HUDEP-2 (cell line): ENCODE data around the gene ATG9B.
"Not testable (repeated sequence)": the region's sequence is repeated elsewhere in the genome, so short reads cannot be mapped to it uniquely, and the experiment has no call there.

Experiments used
- DNase-seq, 76 experiments: peaks; one replicate each; lab custom pipeline; 2025; ENCODE audit not compliant: unreplicated experiment in 76 of 76; lab: John Stamatoyannopoulos, UW

The ATG9B gene

GRCh38 chr7:151058781-151059366 is 34.6 kb upstream of the ATG9B start:
- peak in 6 of 76 experiments; percentile 17 to 51 (median 28) for DNase-seq

- DNase-seq: peak in 75 of 76 experiments; percentile 72 to 99 (median 96)
These were observed 33.9 kb upstream of the ATG9B start for GRCh38 chr7:151057989-151058780.

- DNase-seq: peak in 1 of 76 experiments; percentile 91
These were observed 33.3 kb upstream of the ATG9B start, which contains the start of gene CDK5 for GRCh38 chr7:151057506-151057988. Gene CDK5 (minus strand): TSS chr7:151057897. CDS start chr7:151057848, 49 bp downstream.

GRCh38 chr7:151056666-151057505 is 32.6 kb upstream of the ATG9B start:
- no peak for DNase-seq

GRCh38 chr7:151056283-151056665 is 32.0 kb upstream of the ATG9B start:
- DNase-seq: no peak

GRCh38 chr7:151053751-151054150 is 29.5 kb upstream of the ATG9B start:
- no peak for DNase-seq

DNA sequence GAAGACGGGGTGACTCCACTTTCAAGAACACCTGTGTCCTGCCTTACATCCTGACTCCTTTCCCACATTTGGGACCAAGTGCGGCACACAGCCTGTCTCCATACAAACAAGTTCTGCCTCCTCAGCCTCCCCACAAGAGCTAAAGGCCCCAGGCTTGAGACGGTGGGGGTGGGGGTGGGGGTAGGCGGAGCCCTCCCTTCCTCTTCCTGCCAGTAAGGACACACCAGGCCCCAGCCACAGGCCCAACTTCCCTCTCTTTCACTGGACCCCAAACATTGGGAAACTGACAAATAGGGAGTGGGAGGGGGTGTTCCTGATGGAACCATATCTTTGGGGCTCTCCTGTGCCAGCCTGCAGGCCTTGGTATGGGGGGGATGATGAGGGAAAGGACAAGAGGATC is 28.8 kb upstream of the ATG9B start:
- no peak for DNase-seq

DNA sequence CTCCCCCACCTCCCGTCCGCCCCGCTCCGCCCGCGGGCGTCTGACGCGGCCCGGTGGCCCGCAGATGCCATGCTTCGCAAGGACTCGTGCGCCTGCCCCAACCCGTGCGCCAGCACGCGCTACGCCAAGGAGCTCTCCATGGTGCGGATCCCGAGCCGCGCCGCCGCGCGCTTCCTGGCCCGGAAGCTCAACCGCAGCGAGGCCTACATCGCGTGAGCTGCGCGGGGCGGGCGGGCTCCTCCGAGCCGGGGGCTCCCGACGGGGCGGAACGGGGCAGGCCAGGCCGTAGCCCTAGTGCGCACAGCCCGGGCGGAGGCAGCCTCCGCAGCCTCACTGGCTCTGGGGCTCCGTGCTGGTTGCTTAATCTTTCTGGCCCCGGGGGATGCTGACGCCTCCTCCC is 26.8 kb upstream of the ATG9B start:
- peak in 34 of 76 experiments; percentile 5 to 52 (median 30) for DNase-seq

DNA sequence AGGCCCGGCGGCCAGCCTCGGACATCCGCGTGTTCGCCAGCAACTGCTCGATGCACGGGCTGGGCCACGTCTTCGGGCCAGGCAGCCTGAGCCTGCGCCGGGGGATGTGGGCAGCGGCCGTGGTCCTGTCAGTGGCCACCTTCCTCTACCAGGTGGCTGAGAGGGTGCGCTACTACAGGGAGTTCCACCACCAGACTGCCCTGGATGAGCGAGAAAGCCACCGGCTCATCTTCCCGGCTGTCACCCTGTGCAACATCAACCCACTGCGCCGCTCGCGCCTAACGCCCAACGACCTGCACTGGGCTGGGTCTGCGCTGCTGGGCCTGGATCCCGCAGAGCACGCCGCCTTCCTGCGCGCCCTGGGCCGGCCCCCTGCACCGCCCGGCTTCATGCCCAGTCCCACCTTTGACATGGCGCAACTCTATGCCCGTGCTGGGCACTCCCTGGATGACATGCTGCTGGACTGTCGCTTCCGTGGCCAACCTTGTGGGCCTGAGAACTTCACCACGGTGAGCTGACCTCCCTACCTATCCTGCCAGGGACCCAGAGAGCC is 24.7 kb upstream of the ATG9B start:
- DNase-seq: no peak

DNA sequence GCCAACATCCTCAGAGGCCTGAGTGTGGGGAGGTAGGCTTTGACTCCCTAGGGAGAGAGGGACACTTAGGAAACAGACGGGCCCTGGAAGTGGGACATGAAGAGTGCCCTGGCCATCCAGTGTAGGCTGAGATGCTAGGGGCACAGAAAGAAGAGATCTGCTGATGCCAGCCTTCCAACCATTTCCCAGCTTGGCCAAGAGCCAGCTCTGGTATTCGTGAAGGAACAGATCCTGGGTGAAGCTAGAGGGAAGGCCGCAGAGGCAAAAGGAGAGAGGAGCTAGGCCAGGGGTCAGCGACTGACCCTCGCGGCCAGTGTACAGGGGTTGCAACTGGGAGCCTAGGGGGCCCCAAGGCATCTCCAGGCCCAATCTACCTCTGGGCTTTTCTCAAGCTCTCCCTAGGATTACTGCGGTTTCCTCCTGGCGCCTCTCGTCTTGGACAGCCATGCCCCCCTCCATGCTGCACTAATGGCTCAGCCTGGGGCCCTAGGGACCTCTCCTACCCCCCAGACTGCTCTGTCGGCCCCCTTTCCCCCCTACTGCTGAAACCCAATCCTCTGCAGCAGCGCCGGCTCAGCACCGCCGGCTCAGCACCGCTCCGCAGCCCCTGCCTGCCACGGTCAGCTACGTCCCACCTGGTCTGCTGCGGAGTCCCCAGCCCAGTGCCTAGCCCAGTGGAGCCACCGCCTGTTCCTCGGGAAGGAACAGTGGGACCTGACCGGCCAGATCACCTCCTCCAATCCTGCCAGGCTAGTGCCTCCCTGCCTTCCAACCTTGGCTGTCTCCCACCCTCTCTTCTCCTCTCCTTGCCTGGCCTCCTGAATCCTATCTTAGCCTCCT is 23.9 kb upstream of the ATG9B start, which contains the start of gene ASIC3:
ASIC3 (plus strand) TSS at position 556 of the 840 bp plus-strand sequence. CDS start 355 bp downstream, outside the sequence.
- DNase-seq: no peak

DNA sequence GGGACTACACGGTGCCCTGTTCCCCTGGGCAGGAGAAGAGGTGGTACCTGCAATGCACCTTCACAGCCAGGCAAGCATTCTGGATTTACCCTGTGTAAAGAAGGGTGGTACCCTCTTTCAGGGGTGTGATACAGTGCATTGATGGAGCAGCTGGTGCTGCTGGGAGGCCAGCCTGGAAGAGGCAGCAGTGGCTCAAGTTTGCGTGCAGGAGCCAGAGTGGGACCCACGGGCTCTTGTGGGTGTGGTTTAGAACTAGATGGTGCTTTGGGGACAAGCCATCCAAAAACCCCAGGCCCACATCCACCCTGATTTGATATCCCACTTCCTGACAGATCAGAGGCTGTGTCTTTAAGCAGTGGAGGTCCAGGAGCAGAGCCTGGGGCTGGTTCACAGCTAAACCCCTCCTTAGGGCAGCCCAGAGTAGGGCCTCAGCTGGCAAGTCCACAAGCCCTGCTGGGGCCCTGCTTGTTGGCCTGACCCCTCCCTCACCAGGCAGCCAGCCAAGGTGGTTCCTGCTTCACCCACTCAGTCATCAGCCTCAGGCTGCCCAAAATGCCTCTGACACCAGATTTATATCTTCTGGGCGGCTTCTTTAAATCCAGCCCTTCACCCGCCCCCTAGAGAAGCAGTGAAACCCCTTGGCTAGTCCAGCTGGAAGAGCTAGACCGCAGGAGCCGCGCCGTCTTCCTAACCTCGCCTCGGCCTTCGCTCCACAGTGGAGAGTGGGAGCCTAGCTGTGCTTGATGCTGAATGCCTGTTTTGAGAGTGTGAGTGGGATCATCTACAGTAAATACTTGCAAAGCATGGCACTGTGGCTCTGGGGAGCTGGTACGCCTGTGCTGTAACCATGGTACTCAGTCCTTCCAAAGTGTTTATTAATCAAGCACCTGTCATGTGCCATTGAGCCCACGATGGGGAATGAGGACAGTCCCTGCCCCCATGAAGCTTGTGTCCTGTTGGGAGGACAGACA is 22.6 kb upstream of the ATG9B start:
- DNase-seq: peak in 72 of 76 experiments; percentile 12 to 91 (median 68)

- DNase-seq: no peak
These were observed 21.7 kb upstream of the ATG9B start for GRCh38 chr7:151045967-151046366.

- no peak for DNase-seq
These were observed 21.0 kb upstream of the ATG9B start for GRCh38 chr7:151045262-151045661.

DNA sequence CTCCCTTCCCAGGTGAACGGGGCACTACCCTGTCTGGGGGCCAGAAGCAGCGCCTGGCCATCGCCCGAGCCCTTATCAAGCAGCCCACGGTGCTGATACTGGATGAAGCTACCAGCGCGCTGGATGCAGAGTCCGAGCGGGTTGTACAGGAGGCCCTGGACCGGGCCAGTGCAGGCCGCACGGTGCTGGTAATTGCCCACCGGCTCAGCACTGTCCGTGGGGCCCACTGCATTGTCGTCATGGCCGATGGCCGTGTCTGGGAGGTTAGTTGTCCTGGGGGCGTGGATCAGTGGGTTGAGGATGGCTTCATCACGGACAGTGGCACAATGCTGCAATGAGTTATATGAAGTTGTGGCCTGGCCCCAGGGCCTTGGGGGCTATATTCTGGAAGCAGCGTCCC is 19.7 kb upstream of the ATG9B start:
- DNase-seq: no peak

DNA sequence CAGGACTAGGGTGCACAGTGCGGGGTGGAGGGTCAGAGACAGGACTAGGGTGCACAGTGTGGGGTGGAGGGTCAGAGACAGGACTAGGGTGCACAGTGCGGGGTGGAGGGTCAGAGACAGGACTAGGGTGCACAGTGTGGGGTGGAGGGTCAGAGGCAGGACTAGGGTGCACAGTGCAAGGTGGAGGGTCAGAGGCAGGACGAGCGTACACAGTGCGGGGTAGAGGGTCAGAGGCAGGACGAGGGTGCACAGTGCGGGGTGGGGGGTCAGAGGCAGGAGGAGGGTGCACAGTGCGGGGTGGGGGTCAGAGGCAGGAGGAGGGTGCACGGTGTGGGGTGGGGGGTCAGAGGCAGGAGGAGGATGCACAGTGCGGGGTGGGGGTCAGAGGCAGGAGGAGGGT is 19.2 kb upstream of the ATG9B start:
- not testable (repeated sequence) for DNase-seq

- no peak for DNase-seq
These were observed 16.5 kb upstream of the ATG9B start for GRCh38 chr7:151040616-151041375.

GRCh38 chr7:151039850-151040548 is 15.7 kb upstream of the ATG9B start:
- peak in 13 of 76 experiments; percentile 25 to 69 (median 46) for DNase-seq
